Keratinocyte (primary cell): ENCODE measurements around the gene TAF1B. TPM values are rescaled to one million over a fixed set of nuclear protein-coding genes. Genes with fewer than 3 reads are reported as not detected.

Experiments
- DNase-seq: peaks from one replicate; pipeline ENCODE4 v3.0.0-alpha.2; 2011; ENCODE audit warnings: low read depth, missing footprints, low spot score
- FAIRE-seq: peaks from 2 replicates; lab custom pipeline; 2011; peaks lifted over from hg19 to GRCh38; lab: Jason Lieb, UNC
- H2AFZ ChIP-seq: 2 replicates; pipeline ENCODE4 v1.6.0; 2012; ENCODE audit warnings: low read length, control low read depth, inconsistent platforms; ENCODE audit not compliant: control insufficient read depth
- H3K27ac ChIP-seq: 2 replicates; pipeline ENCODE4 v1.5.1; 2011; ENCODE audit warnings: low read length; ENCODE audit not compliant: control insufficient read depth, insufficient read depth
- H3K27me3 ChIP-seq: 3 replicates; pipeline ENCODE4 v1.6.0; 2011; ENCODE audit warnings: low read length; ENCODE audit not compliant: control insufficient read depth, insufficient read depth; ENCODE audit errors: extremely low read depth
- H3K36me3 ChIP-seq, 2 experiments: 2 replicates in 1 of 2; 3 replicates in 1 of 2; pipeline ENCODE4 v1.5.1; 2011; ENCODE audit warnings: low read length in 2 of 2, mild to moderate bottlenecking in 1 of 2; ENCODE audit not compliant: control insufficient read depth in 2 of 2, insufficient read depth in 2 of 2; ENCODE audit errors: extremely low read depth in 1 of 2
- H3K4me1 ChIP-seq: 3 replicates; pipeline ENCODE4 v1.5.1; 2011; ENCODE audit warnings: low read length; ENCODE audit not compliant: control insufficient read depth, insufficient read depth; ENCODE audit errors: extremely low read depth
- H3K4me2 ChIP-seq: 3 replicates; pipeline ENCODE4 v1.6.0; 2011; ENCODE audit warnings: low read depth, low read length; ENCODE audit not compliant: control insufficient read depth, insufficient read depth; ENCODE audit errors: extremely low read depth
- H3K4me3 ChIP-seq, 3 experiments: fragments of 200-600 bp in 1 of 3; sonication (generic) in 1 of 3; 2 replicates in 2 of 3; 3 replicates in 1 of 3; pipeline ENCODE4 v1.5.1; 2011 to 2016; ENCODE audit warnings: low read length in 3 of 3, mild to moderate bottlenecking in 3 of 3, control low read depth in 2 of 3, inconsistent platforms in 1 of 3, low read depth in 1 of 3, mixed read lengths in 1 of 3, mixed run types in 1 of 3, moderate library complexity in 1 of 3; ENCODE audit not compliant: control insufficient read depth in 2 of 3, insufficient read depth in 2 of 3; ENCODE audit errors: extremely low read depth in 1 of 3
- H3K79me2 ChIP-seq: 2 replicates; pipeline ENCODE4 v1.6.0; 2012; ENCODE audit warnings: low read length; ENCODE audit not compliant: control insufficient read depth, insufficient read depth
- H3K9ac ChIP-seq: 3 replicates; pipeline ENCODE4 v1.6.0; 2011; ENCODE audit warnings: low read length; ENCODE audit not compliant: control insufficient read depth, insufficient read depth; ENCODE audit errors: extremely low read depth
- H3K9me1 ChIP-seq: 3 replicates; pipeline ENCODE4 v1.6.0; 2011; ENCODE audit warnings: low read length; ENCODE audit not compliant: control insufficient read depth, insufficient read depth; ENCODE audit errors: extremely low read depth
- H3K9me3 ChIP-seq: 2 replicates; pipeline ENCODE4 v1.5.1; 2012; ENCODE audit warnings: low read depth, low read length; ENCODE audit not compliant: control insufficient read depth
- H4K20me1 ChIP-seq: 3 replicates; pipeline ENCODE4 v1.6.0; 2011; ENCODE audit warnings: low read length; ENCODE audit not compliant: control insufficient read depth, insufficient read depth; ENCODE audit errors: extremely low read depth
- EZH2 ChIP-seq: IDR thresholded peaks from one replicate; pipeline ENCODE4 v1.6.1; 2012; ENCODE audit warnings: inconsistent platforms, mild to moderate bottlenecking, low read length, moderate library complexity
- dilution Hi-C: fragments of 300-500 bp; cut with MboI; formaldehyde crosslinking; loops from one replicate; pipeline ENCODE4 v1.7.0; 2020; ENCODE audit warnings: low sequenced_read_pairs; ENCODE audit not compliant: extremely low pct_ligation_motif_present
- polyA plus RNA-seq, 5 experiments: library from polyadenylated mRNA; depleted of rRNA in 3 of 5; stranded (reverse) in 3 of 5; stranded (forward) in 1 of 5; unstranded in 1 of 5; fragments of >200 nt; gene quantifications; 1 replicate in 1 of 5; 2 replicates in 3 of 5; 3 replicates in 1 of 5; pipeline versions ENCODE4 v1.2.1 to v1.2.3, GENCODE V29; 2011 to 2012; ENCODE audit warnings: missing spikeins in 2 of 5, low read depth in 1 of 5, low replicate concordance in 1 of 5
- TF ChIP-seq, protein P1 (sequence below), 3 experiments: IDR thresholded peaks in 1 of 3; conservative IDR thresholded peaks in 1 of 3; optimal IDR thresholded peaks in 1 of 3; 2 replicates in 2 of 3; 3 replicates in 1 of 3; pipeline versions ENCODE3 to v1.5.1; 2011; ENCODE audit warnings: low read length in 3 of 3, mild to moderate bottlenecking in 3 of 3, moderate library complexity in 2 of 3, control low read depth in 1 of 3, inconsistent platforms in 1 of 3; ENCODE audit not compliant: insufficient read depth in 2 of 3; ENCODE audit errors: extremely low read depth in 1 of 3

Gene TAF1B
- polyA plus RNA-seq, 1 donor (not counting 4 experiments of a cell fraction or from before 2014, with no cell fraction given): 16.5 TPM

DNA sequence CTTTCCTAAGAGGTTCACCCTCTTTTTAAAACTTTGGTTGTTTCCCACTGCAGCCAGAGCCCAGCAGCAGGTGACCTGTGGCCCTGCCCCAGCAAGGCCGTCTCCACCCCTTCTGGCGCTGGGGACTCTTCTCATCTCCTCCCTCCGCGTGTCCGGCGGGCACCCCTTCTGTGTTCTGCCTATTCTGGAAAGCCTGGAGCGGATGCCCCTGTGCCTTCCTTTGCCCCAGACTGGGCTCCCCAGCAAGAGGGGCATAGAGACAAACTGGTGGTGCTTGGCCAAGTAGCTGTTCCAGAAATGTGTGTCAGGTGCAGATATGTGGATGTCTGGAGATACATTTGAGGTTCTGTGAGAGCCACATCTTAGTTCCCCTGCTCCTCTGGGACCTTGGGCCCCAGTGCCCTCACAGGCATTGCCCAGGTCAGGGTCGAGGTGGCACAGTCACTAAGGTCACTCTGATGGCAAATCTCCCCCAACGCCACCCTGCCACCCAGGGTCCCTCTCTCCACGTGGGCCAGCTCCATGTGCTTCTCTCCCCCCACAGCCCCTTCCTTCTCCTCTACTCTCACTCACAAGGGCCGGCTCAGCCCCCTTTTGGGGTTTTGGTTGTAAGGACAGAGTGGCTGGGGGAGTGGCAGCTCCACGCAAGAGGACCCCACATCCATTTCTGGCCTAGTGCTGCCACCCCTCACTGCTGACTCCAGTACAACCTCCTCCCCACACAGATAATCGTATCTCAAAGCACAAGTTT, 35.5 kb upstream of the TAF1B start:
- Histone ChIP-seq H3K9ac (no peak overlapping the region), H3K4me2 (no peak overlapping the region), H3K4me3 (no peak overlapping the region), H4K20me1 (no peaks in the 10 kb centered on the region), H3K4me1 (peaks cover 45% of the 10 kb centered on the region), H3K9me1 (no peaks in the 10 kb centered on the region), H2AFZ (no peak overlapping the region), H3K79me2 (no peaks in the 10 kb centered on the region), H3K36me3 (no peaks in the 10 kb centered on the region), H3K27ac (no peak overlapping the region), H3K9me3 (no peaks in the 10 kb centered on the region), H3K27me3 (no peaks in the 10 kb centered on the region)
- no peak for DNase-seq
- no peak for FAIRE-seq
- no peak for TF ChIP-seq EZH2
- TF ChIP-seq, protein P1, sequence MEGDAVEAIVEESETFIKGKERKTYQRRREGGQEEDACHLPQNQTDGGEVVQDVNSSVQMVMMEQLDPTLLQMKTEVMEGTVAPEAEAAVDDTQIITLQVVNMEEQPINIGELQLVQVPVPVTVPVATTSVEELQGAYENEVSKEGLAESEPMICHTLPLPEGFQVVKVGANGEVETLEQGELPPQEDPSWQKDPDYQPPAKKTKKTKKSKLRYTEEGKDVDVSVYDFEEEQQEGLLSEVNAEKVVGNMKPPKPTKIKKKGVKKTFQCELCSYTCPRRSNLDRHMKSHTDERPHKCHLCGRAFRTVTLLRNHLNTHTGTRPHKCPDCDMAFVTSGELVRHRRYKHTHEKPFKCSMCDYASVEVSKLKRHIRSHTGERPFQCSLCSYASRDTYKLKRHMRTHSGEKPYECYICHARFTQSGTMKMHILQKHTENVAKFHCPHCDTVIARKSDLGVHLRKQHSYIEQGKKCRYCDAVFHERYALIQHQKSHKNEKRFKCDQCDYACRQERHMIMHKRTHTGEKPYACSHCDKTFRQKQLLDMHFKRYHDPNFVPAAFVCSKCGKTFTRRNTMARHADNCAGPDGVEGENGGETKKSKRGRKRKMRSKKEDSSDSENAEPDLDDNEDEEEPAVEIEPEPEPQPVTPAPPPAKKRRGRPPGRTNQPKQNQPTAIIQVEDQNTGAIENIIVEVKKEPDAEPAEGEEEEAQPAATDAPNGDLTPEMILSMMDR (optimal IDR thresholded peaks at IDR 0.05 in 1 of 3, IDR thresholded peaks at IDR 0.05 in 1 of 3, conservative IDR thresholded peaks at IDR 0.05 in 1 of 3; ENCODE audit: extremely low read depth in 1 of 3, insufficient read depth in 2 of 3, low read length in 3 of 3): no peak
- dilution Hi-C loops: no loop called here

DNA sequence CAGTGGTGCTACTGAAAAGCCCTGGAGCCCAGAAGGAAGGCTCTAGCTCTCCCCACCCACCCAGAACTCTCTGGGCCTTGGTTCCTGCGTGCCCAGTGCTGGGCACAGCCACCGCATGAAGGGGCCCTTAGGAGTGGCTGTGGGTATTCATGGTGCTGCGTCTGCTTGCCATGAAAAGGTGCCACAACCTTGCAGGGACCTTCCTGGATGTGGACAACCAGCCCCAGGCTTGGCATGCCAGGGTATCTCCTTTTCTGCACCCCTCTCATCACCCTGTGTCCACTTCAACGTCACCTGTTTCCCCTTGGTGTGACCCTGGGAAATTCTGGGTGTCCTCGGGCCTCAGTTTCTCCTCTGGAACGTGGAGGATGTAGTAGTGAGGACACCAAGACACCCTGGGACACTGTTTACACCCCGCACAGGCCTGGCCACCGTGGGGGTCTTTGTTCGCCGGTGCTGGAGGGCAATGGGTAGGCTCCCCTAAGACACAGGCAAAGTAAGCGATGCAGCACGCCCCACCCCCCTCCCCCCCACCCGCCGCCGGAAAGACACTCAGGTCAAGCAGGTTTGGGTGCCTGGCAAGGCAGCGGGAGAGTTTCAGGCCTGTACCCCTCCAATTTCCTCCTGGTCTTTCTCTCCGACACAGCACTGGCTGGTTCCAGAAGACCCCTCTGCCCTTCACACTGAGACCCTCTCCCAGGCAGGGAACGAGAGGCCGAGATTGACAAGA, 34.8 kb upstream of the TAF1B start:
- Histone ChIP-seq H2AFZ (peak overlapping the region; percentile 76), H3K4me2 (peak overlapping the region; percentile 20), H3K4me3 (no peak overlapping the region), H3K27ac (no peak overlapping the region), H3K4me1 (peaks cover 38% of the 10 kb centered on the region), H3K9me1 (no peaks in the 10 kb centered on the region), H3K27me3 (no peaks in the 10 kb centered on the region), H3K9ac (no peak overlapping the region), H4K20me1 (no peaks in the 10 kb centered on the region), H3K36me3 (no peaks in the 10 kb centered on the region), H3K79me2 (no peaks in the 10 kb centered on the region), H3K9me3 (no peaks in the 10 kb centered on the region)
- FAIRE-seq (no peak), DNase-seq (no peak)
- dilution Hi-C loops: no loop called here
- TF ChIP-seq, protein P1 (optimal IDR thresholded peaks at IDR 0.05 in 1 of 3, IDR thresholded peaks at IDR 0.05 in 1 of 3, conservative IDR thresholded peaks at IDR 0.05 in 1 of 3; ENCODE audit: extremely low read depth in 1 of 3, insufficient read depth in 2 of 3, low read length in 3 of 3): no peak
- TF ChIP-seq EZH2: no peak
